ENCODE results near the gene KLF9.

- TF ChIP-seq, protein P1, sequence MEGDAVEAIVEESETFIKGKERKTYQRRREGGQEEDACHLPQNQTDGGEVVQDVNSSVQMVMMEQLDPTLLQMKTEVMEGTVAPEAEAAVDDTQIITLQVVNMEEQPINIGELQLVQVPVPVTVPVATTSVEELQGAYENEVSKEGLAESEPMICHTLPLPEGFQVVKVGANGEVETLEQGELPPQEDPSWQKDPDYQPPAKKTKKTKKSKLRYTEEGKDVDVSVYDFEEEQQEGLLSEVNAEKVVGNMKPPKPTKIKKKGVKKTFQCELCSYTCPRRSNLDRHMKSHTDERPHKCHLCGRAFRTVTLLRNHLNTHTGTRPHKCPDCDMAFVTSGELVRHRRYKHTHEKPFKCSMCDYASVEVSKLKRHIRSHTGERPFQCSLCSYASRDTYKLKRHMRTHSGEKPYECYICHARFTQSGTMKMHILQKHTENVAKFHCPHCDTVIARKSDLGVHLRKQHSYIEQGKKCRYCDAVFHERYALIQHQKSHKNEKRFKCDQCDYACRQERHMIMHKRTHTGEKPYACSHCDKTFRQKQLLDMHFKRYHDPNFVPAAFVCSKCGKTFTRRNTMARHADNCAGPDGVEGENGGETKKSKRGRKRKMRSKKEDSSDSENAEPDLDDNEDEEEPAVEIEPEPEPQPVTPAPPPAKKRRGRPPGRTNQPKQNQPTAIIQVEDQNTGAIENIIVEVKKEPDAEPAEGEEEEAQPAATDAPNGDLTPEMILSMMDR (IDR thresholded peaks at IDR 0.05; ENCODE audit: low read depth, low read length): no peak
- TF ChIP-seq POLR2A (IDR thresholded peaks at IDR 0.05; ENCODE audit: extremely low read depth, insufficient read length): no peak
Observed at GRCh38 chr9:70382709-70383605, 31.5 kb downstream of the KLF9 start.
